Activated CD4-positive, CD25-positive, alpha-beta regulatory T cell (primary cell): ENCODE measurements around the gene HCN1.

Source experiments
- DNase-seq, 4 experiments: peaks; one replicate each; lab custom pipeline; 2025; lab: John Stamatoyannopoulos, UW

Gene HCN1

GRCh38 chr5:45288746-45289145 is 407.4 kb downstream of the HCN1 start:
- no peak for DNase-seq

- no peak for DNase-seq
Measured at GRCh38 chr5:45284436-45284835, 411.7 kb downstream of the HCN1 start.

- no peak for DNase-seq
Measured at GRCh38 chr5:45281081-45281480, 415.1 kb downstream of the HCN1 start.

- no peak for DNase-seq
Measured at GRCh38 chr5:45279109-45279508, 417.1 kb downstream of the HCN1 start.

GRCh38 chr5:45277860-45278259 is 418.3 kb downstream of the HCN1 start:
- no peak for DNase-seq

GRCh38 chr5:45274241-45274640 is 421.9 kb downstream of the HCN1 start:
- no peak for DNase-seq

GRCh38 chr5:45271626-45272025 is 424.6 kb downstream of the HCN1 start:
- DNase-seq = no peak

GRCh38 chr5:45264447-45264846 is 431.7 kb downstream of the HCN1 start:
- DNase-seq = no peak

- no peak for DNase-seq
Measured at GRCh38 chr5:45262061-45262590, 434.1 kb downstream of the HCN1 start.

- DNase-seq = no peak
Measured at GRCh38 chr5:45261125-45261524, 435.1 kb downstream of the HCN1 start.

GRCh38 chr5:45260292-45260691 is 435.9 kb downstream of the HCN1 start:
- no peak for DNase-seq

GRCh38 chr5:45252978-45253377 is 443.2 kb downstream of the HCN1 start:
- DNase-seq = no peak

- DNase-seq = no peak
Measured at GRCh38 chr5:45252541-45252940, 443.6 kb downstream of the HCN1 start.

- DNase-seq = no peak
Measured at GRCh38 chr5:45225571-45226031, 470.6 kb downstream of the HCN1 start.

GRCh38 chr5:45205403-45205961 is 490.7 kb downstream of the HCN1 start:
- DNase-seq = no peak
